ENCODE data around the gene NTMT1.

NTMT1 gene

DNA sequence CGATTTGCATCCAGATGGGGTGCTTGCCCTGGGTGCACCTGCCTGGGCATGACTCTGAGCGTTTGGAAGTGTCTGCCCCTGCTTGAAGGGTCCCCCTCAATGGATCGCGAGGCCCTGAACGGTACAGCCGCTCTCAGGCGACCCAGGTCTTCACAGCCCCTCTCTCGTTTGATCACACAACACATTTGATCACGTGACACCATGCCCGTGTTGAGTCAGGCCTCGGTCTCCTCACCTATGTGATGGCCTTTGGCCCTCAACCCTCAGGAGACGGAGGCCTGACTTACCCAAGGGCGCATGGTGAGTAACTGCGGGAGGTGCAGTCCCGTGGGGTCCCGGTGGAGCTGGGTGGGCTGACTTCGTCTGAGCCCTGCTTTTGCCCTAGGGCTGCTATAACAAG lies 18.9 kb downstream of the NTMT1 start:
- ATAC-seq, result no peak
- Mint-ChIP-seq H3K4me1 (peaks cover 16% of the 10 kb centered on the region), H3K36me3 (ENCODE audit: low read depth) (no peaks in the 10 kb centered on the region), H3K27me3 (no peaks in the 10 kb centered on the region), H3K9me3 (no peaks in the 10 kb centered on the region), H3K4me3 (no peak overlapping the region), H3K27ac (no peak overlapping the region)
- no peak for DNase-seq

DNA sequence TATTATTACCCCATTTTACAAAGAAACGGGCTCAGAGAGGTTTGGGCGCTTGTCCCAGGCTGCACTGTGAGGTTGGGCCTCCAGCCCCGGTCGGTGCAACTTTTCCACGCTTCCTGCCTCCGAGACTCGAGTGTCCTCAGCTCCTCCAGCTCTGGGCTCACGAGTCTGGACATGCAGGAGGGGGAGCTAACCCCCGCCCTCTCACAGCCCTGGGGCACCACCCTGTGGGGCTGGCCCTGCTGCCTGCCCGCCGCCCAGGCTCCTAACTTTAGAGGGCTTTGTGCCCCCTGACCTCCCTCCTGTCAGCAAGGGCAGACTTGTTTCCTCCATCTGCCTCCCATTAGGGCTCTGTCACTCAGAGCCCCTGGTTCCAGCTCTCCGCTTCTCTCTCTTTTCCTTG lies 20.3 kb downstream of the NTMT1 start:
- Mint-ChIP-seq H3K27ac (no peak overlapping the region), H3K27me3 (no peaks in the 10 kb centered on the region), H3K4me1 (peaks cover 4% of the 10 kb centered on the region), H3K36me3 (ENCODE audit: low read depth) (no peaks in the 10 kb centered on the region), H3K9me3 (no peaks in the 10 kb centered on the region), H3K4me3 (no peak overlapping the region)
- DNase-seq (no peak), ATAC-seq (no peak)

- H3K4me3 Mint-ChIP-seq, result no peak overlapping the region
- ATAC-seq, result no peak
Observed at GRCh38 chr9:129646654-129647053, 20.7 kb downstream of the NTMT1 start.

DNA sequence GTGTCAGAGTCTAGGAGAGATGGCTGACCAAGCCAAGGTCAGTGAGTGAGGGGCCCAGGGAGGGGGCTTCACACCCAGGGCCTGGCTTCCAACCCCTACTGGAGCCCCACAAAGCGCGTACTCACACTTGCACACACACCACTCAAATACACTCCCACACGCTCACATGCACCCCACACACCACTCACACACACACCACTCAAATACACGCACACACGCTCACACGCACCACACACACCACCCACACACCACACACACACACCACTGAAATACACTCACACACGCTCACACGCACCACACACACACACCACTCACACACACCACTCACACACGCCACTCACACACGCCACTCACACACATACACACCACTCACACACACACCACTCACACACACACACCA lies 21.7 kb downstream of the NTMT1 start:
- Mint-ChIP-seq H3K4me1 (no peaks in the 10 kb centered on the region), H3K4me3 (no peak overlapping the region), H3K27me3 (no peaks in the 10 kb centered on the region), H3K9me3 (no peaks in the 10 kb centered on the region), H3K36me3 (ENCODE audit: low read depth) (no peaks in the 10 kb centered on the region), H3K27ac (no peak overlapping the region)
- DNase-seq (no peak), ATAC-seq (no peak)

More at GRCh38 chr9:129646654-129647053, 20.7 kb downstream of the NTMT1 start:
- no peak for DNase-seq
- Mint-ChIP-seq H3K27me3 (no peaks in the 10 kb centered on the region), H3K9me3 (no peaks in the 10 kb centered on the region), H3K4me1 (peaks cover 3% of the 10 kb centered on the region), H3K27ac (no peak overlapping the region), H3K36me3 (ENCODE audit: low read depth) (no peaks in the 10 kb centered on the region)

DNA sequence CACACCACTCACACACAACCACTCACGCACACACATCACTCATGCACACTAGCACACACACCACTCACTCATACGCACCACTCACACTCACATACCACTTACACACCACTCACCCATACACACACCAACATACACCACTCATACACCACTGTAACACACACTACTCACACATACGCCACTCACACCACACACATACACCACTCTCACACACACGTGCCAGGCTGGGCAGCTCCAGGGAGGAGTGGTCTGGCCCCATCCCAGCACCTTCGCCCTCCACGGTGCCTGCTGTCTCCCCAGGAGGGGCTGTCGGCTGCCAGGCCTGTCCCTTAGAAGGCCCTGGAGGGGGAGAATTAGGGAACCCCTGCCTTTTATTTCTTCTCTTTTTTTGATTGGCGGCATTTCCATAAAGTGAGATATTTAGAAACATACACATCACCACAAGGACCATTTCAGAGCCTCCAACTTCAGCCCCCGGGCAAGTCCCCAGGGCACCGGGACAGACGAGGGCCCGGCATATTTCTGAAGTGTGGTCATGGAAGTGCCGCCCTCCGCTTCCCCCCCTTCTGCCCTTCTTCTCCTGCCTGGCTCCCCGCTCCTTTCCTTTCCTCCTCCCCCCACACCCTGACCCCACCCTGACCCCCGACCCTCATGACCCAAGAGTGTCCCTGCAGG lies 22.3 kb downstream of the NTMT1 start:
- no peak overlapping the region for H3K4me3 Mint-ChIP-seq
- DNase-seq (no peak), ATAC-seq (no peak)
- H3K27ac Mint-ChIP-seq, result no peak overlapping the region
- no peaks in the 10 kb centered on the region for H3K9me3 Mint-ChIP-seq
- no peaks in the 10 kb centered on the region for H3K36me3 Mint-ChIP-seq (ENCODE audit: low read depth)
- no peaks in the 10 kb centered on the region for H3K27me3 Mint-ChIP-seq
- no peaks in the 10 kb centered on the region for H3K4me1 Mint-ChIP-seq

- no peaks in the 10 kb centered on the region for H3K4me1 Mint-ChIP-seq
- H3K27ac Mint-ChIP-seq, result no peak overlapping the region
- H3K4me3 Mint-ChIP-seq, result no peak overlapping the region
- H3K27me3 Mint-ChIP-seq, result peaks cover 2% of the 10 kb centered on the region
- ATAC-seq (no peak), DNase-seq (no peak)
- H3K36me3 Mint-ChIP-seq (ENCODE audit: low read depth), result no peaks in the 10 kb centered on the region
- H3K9me3 Mint-ChIP-seq, result no peaks in the 10 kb centered on the region
Observed at GRCh38 chr9:129648764-129649115, 22.8 kb downstream of the NTMT1 start.

DNA sequence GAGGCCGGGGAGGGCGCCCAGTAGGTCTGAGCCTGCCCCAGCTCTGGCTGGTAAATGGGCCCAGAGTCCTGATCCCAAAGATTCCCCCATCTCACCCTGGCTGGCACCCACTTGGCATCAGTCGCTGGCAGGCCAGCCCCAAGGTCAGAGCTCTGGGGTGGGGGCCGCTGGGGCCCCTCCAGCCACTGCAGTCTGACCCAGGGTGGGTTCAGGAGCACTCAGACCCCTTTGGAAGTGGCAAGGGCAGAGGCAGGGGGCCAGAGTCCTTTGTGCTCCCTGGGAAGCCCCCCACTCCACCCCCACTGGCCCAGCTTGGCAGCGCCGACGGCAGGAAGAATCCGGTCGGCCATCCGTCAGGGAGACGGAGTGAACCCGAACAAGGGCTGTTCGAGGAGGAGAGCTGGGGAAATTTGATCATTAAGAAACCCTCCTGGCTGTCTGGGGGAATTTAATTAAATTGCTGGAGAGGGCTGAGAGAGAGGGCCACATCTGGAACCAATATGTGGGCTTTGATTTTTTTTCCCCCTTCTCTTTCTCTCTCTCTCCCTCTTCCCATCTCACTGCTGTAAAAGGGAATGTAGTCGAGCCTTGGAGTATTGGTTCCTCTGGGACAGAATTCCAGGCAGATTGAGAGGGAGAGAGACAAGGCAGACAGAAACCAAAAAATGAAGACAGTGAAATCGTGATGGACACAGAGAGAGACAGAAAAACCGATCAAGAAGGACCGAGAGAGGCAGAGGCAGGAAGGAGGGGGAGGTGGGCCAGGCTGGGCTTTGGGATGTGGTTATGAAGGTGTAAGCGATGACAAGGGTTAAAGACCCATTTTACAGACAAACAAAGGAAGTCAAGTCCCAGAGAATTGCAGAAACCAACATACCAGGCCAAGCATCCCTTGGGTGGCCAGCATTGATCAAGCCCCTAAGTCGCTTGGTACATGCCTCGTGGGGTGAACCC lies 24.0 kb downstream of the NTMT1 start:
- no peak overlapping the region for H3K4me3 Mint-ChIP-seq
- no peak for DNase-seq
- no peaks in the 10 kb centered on the region for H3K36me3 Mint-ChIP-seq (ENCODE audit: low read depth)
- peaks cover 2% of the 10 kb centered on the region for H3K27me3 Mint-ChIP-seq
- no peak for ATAC-seq
- no peaks in the 10 kb centered on the region for H3K9me3 Mint-ChIP-seq
- no peak overlapping the region for H3K27ac Mint-ChIP-seq
- no peaks in the 10 kb centered on the region for H3K4me1 Mint-ChIP-seq

- Mint-ChIP-seq H3K4me1 (no peaks in the 10 kb centered on the region), H3K27ac (no peak overlapping the region), H3K36me3 (ENCODE audit: low read depth) (no peaks in the 10 kb centered on the region), H3K4me3 (no peak overlapping the region), H3K27me3 (peaks cover 2% of the 10 kb centered on the region), H3K9me3 (no peaks in the 10 kb centered on the region)
- ATAC-seq, result no peak
- no peak for DNase-seq
Observed at GRCh38 chr9:129650680-129651235, 24.8 kb downstream of the NTMT1 start.

- no peak for ATAC-seq
- no peak for DNase-seq
- no peak overlapping the region for H3K4me3 Mint-ChIP-seq
- no peaks in the 10 kb centered on the region for H3K36me3 Mint-ChIP-seq (ENCODE audit: low read depth)
- H3K27me3 Mint-ChIP-seq, result peaks cover 2% of the 10 kb centered on the region
- H3K27ac Mint-ChIP-seq, result no peak overlapping the region
- H3K4me1 Mint-ChIP-seq, result no peaks in the 10 kb centered on the region
- no peaks in the 10 kb centered on the region for H3K9me3 Mint-ChIP-seq
Observed at GRCh38 chr9:129653823-129654553, 28.0 kb downstream of the NTMT1 start.

- no peak for ATAC-seq
- Mint-ChIP-seq H3K36me3 (ENCODE audit: low read depth) (no peaks in the 10 kb centered on the region), H3K27me3 (peaks cover 2% of the 10 kb centered on the region)
Observed at GRCh38 chr9:129654554-129655040, 28.6 kb downstream of the NTMT1 start.

GRCh38 chr9:129655154-129655553 lies 29.2 kb downstream of the NTMT1 start:
- Mint-ChIP-seq H3K36me3 (ENCODE audit: low read depth) (no peaks in the 10 kb centered on the region), H3K4me1 (no peaks in the 10 kb centered on the region), H3K27me3 (peaks cover 2% of the 10 kb centered on the region), H3K4me3 (no peak overlapping the region), H3K27ac (no peak overlapping the region), H3K9me3 (no peaks in the 10 kb centered on the region)
- no peak for ATAC-seq
- DNase-seq, result no peak

More at GRCh38 chr9:129654554-129655040, 28.6 kb downstream of the NTMT1 start:
- Mint-ChIP-seq H3K4me1 (no peaks in the 10 kb centered on the region), H3K9me3 (no peaks in the 10 kb centered on the region), H3K4me3 (no peak overlapping the region), H3K27ac (no peak overlapping the region)
- no peak for DNase-seq

DNA sequence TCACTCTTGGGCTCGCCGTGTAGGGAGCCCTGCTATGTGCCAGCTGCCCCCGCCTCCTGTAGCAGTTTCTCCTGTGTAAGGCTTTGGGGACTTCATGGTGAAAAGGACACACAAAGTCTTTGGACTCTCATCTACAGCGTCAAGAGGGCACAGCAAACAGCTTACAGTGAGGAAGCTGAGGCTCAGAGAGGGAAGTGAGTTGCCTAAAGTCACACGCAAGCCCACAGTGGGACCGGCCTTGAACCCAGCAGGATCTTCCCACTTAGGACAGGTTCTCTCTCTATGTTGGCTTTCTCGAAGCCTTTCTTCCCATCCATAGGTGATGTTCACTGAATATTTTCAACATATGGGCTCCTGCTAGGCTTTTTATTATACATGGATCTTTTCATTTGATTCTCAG lies 29.7 kb downstream of the NTMT1 start:
- Mint-ChIP-seq H3K36me3 (ENCODE audit: low read depth) (no peaks in the 10 kb centered on the region), H3K27ac (no peak overlapping the region), H3K4me3 (no peak overlapping the region), H3K4me1 (no peaks in the 10 kb centered on the region), H3K9me3 (no peaks in the 10 kb centered on the region), H3K27me3 (peaks cover 4% of the 10 kb centered on the region)
- ATAC-seq (no peak), DNase-seq (no peak)

GRCh38 chr9:129656795-129657390 lies 30.9 kb downstream of the NTMT1 start:
- Mint-ChIP-seq H3K9me3 (no peaks in the 10 kb centered on the region), H3K36me3 (ENCODE audit: low read depth) (no peaks in the 10 kb centered on the region), H3K27ac (no peak overlapping the region), H3K4me3 (no peak overlapping the region), H3K27me3 (peaks cover 6% of the 10 kb centered on the region), H3K4me1 (no peaks in the 10 kb centered on the region)
- ATAC-seq (peak; percentile 68), DNase-seq (no peak)

DNA sequence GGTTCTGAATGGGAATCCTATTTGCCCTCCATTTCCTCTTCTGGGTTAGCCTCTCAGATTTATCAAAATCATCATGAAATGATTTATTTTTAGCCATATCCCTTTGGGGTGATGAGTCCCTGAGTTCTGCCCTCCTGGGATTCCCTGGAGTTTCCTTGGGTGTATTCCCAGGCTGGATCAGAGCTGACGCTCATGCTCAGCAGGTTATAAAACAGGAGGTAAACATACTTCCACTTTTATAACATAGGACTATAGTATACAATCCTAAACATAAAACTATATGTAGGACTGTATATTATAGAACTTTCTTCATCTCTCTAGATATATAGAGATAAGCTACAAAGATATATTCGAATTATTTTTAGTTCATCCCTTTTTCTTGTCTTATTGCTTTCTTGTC lies 35.1 kb downstream of the NTMT1 start:
- Mint-ChIP-seq H3K27ac (no peak overlapping the region), H3K36me3 (ENCODE audit: low read depth) (no peaks in the 10 kb centered on the region), H3K9me3 (no peaks in the 10 kb centered on the region), H3K4me1 (no peaks in the 10 kb centered on the region), H3K4me3 (no peak overlapping the region), H3K27me3 (peaks cover 16% of the 10 kb centered on the region)
- DNase-seq, result no peak
- no peak for ATAC-seq

Measured in activated naive CD8-positive, alpha-beta T cell treated with anti-CD3 and anti-CD28 coated beads, Interleukin-2, amount 50 U/mL, for 24 hours (primary cell).